H7 (cell line): ENCODE data around the gene MEF2D. TPM values are rescaled to one million over a fixed set of nuclear protein-coding genes. Genes with fewer than 3 reads are reported as not detected.

Experiments
- DNase-seq: peaks from one replicate; pipeline ENCODE4 v3.0.0; 2012
- H3K27me3 ChIP-seq: 2 replicates; pipeline ENCODE4 v1.6.0; 2011; ENCODE audit warnings: mild to moderate bottlenecking, low read length; ENCODE audit not compliant: control insufficient read depth, insufficient read depth
- H3K36me3 ChIP-seq: replicated peaks from 2 replicates; pipeline ENCODE4 v1.5.1; 2011; ENCODE audit warnings: low read length; ENCODE audit not compliant: control insufficient read depth, insufficient read depth
- H3K4me3 ChIP-seq: 2 replicates; pipeline ENCODE4 v1.5.1; 2011; ENCODE audit warnings: low read depth, mild to moderate bottlenecking, control low read depth, low read length, moderate library complexity; ENCODE audit not compliant: insufficient read depth
- total RNA-seq: library from RNA; depleted of rRNA; stranded (reverse); fragments of >200 nt; shearing (Covaris generic); gene quantifications from 2 replicates; pipeline ENCODE4 v1.2.3, GENCODE V29; 2014

The MEF2D gene
- total RNA-seq, 1 experiment from 2014 or later = 14.2 TPM

DNA sequence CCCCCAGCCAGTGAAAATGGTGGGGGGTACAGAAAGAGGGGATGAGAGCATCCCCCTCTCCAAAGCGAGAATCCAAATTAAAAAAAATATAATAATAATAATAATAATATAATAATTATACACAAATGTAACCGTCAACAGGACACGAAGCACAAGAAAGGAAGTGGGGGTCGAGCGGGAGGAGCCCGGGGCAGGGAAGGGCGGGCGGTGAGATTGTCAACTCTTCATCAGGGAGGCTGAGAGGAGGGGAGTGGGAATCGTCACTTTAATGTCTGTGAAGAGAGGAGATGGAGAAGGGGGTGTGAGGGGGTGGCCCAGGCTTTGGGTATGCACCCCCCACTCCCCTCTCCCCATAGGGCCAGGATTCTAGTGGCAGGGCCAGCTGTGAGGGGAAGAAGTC, 33.2 kb downstream of the MEF2D start:
- Histone ChIP-seq H3K27me3 (no peaks in the 10 kb centered on the region), H3K4me3 (no peak overlapping the region), H3K36me3 (peaks cover 1% of the 10 kb centered on the region)
- DNase-seq = peak; percentile 32

DNA sequence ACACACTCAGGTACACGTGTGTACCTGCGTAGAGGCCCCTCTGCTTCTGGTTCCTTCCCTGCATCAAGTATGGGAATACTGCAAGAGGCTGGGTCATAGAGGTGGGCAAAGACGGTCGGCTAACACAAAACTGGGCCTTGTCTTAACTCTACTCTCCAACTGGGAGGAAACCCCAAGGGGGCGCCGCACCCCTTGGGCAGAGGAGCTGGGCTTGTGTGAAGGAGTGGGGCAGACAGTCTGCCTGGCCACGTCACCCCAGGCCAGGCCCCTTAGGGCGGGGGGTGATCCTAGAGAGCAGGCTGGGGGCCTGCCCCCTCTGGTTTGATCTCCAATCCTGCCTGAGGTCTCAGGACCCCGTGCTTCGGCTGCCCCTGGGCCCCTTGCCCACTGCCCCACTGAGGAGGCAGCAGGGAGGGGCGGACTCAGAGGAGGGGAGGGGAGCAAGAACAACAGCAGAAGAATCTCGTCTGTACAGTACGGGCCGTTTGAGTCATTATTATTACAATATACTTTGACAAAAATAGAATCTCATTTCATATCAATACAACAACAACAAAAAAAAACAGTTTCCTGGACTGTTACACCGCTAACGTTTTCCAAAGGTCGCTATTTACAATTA, 34.7 kb downstream of the MEF2D start:
- DNase-seq = peak; percentile 84
- Histone ChIP-seq H3K27me3 (no peaks in the 10 kb centered on the region), H3K36me3 (peaks cover 1% of the 10 kb centered on the region; the same call in 1 of the 2 replicates), H3K4me3 (no peak overlapping the region)

- DNase-seq = no peak
- peaks cover 1% of the 10 kb centered on the region; the same call in 1 of the 2 replicates for H3K36me3 ChIP-seq
- H3K27me3 ChIP-seq = no peaks in the 10 kb centered on the region
- no peak overlapping the region for H3K4me3 ChIP-seq
Measured at GRCh38 chr1:156464825-156465452, 35.6 kb downstream of the MEF2D start.

DNA sequence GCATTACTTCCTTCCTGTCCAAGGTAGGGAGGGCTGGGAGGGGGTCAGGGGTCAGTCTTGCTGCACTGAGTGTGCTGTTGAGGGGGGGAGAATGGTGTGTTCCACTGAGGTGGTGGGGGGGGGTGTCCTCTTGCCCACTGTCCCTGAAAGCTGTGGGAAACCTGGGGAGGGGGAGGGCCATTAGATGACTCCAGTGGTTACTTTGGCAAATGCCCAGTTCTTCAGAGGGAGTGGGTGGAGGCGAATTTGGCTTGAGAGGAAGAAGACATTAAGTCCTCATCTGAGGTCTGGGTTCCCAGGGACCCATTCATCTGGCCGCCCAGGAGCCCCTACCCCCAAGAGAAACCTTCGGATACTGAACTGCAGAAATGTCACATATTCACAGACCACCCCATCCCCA, 36.2 kb downstream of the MEF2D start:
- DNase-seq = peak; percentile 40
- H3K4me3 ChIP-seq = no peak overlapping the region
- no peaks in the 10 kb centered on the region for H3K27me3 ChIP-seq
- H3K36me3 ChIP-seq = peaks cover 1% of the 10 kb centered on the region; the same call in 1 of the 2 replicates

- Histone ChIP-seq H3K36me3 (peaks cover 1% of the 10 kb centered on the region; the same call in 1 of the 2 replicates), H3K27me3 (no peaks in the 10 kb centered on the region), H3K4me3 (no peak overlapping the region)
- DNase-seq = peak; percentile 67
Measured at GRCh38 chr1:156463874-156464273, 36.7 kb downstream of the MEF2D start.

DNA sequence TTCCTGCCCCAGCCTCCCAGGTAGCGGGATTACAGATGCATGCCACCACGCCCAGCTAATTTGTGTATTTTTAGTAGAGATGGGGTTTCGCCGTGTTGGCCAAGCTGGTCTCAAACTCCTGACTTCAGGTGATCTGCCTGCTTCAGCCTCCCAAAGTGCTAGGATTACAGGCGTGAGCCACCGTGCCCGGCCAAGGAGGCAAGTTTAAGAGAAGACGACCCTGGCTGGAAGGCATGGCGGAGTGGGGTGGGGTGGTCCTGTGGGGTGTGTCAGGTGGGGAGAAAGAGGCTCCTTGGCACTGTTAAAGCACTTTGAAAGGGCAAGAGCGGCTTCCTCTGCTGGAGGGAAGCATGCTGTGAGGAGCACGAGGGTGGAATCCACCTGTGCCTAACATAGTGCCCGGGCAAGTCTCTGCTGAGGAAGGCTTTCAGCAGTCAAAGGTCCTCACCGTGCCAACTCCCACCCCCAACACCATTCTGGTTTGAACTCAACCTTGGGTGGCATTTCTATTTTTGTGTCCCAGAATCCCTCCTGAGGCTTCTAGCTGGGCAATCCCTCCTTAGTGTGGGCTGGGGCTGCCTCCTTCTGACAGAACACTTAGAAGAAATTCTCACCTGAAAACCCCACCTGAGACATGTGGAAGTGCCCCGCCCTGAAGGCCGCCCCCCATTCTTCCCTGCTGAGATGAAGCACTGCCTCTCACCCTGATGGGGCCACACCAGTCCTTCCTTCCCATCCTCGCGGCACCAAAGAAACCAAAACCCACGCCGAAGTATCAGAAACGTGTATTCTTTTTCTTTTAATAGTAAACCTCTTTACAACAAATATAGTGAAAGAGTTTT, 37.4 kb downstream of the MEF2D start:
- Histone ChIP-seq H3K4me3 (no peak overlapping the region), H3K27me3 (no peaks in the 10 kb centered on the region), H3K36me3 (no peaks in the 10 kb centered on the region)
- no peak for DNase-seq

GRCh38 chr1:156461781-156462647, 38.6 kb downstream of the MEF2D start:
- Histone ChIP-seq H3K4me3 (no peak overlapping the region), H3K36me3 (no peaks in the 10 kb centered on the region), H3K27me3 (no peaks in the 10 kb centered on the region)
- DNase-seq = peak; percentile 52

GRCh38 chr1:156461109-156461508, 39.5 kb downstream of the MEF2D start:
- no peak overlapping the region for H3K4me3 ChIP-seq
- no peaks in the 10 kb centered on the region for H3K36me3 ChIP-seq
- DNase-seq = no peak
- H3K27me3 ChIP-seq = no peaks in the 10 kb centered on the region

DNA sequence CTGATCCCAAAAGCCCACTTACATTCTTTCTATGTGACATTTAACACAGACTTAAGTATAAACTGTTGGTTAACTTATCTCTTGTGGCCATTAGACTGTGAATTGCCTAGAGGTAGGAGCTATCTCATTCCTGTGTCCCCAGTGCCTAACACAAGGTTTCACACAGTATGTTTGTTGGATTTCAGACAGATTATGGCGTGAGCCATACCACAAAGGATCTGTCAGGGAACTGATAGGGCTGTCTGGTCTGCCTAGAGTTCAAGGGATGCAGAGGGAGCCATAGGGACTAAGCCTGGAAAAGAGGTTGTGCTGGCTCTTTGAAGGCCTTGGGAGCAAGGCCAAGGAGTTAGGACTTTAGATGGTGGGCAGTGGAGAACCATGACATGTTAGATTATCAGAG, 40.0 kb downstream of the MEF2D start:
- no peak overlapping the region for H3K4me3 ChIP-seq
- no peaks in the 10 kb centered on the region for H3K27me3 ChIP-seq
- H3K36me3 ChIP-seq = no peaks in the 10 kb centered on the region
- no peak for DNase-seq

GRCh38 chr1:156458181-156458503, 42.4 kb downstream of the MEF2D start:
- no peak for DNase-seq
- no peak overlapping the region for H3K4me3 ChIP-seq
- no peaks in the 10 kb centered on the region for H3K36me3 ChIP-seq
- no peaks in the 10 kb centered on the region for H3K27me3 ChIP-seq

- peak; percentile 98 for DNase-seq
- Histone ChIP-seq H3K4me3 (peak overlapping the region; percentile 76), H3K27me3 (no peaks in the 10 kb centered on the region), H3K36me3 (no peaks in the 10 kb centered on the region)
Measured at GRCh38 chr1:156456625-156457465, 43.7 kb downstream of the MEF2D start.

DNA sequence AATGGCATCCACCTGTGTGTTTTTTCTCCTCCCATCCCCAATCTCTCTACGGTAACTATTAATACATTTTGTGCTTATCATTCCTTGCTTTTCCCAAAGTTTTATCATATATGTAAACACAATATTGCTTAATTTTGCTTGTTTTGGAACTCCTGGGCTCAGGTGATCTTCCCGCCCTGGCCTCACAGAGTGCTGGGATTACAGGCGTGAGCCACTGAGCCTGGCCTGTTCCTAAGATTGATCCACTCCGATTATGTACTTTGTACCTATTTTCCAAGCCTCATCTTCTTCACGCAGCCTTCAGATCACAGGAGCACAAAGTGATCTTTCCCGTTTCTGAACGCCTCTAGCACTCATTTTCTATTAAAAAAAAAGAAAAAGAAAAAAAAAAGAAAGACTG, 45.2 kb downstream of the MEF2D start:
- no peak overlapping the region for H3K4me3 ChIP-seq
- DNase-seq = no peak
- no peaks in the 10 kb centered on the region for H3K36me3 ChIP-seq
- H3K27me3 ChIP-seq = no peaks in the 10 kb centered on the region

GRCh38 chr1:156452907-156453306, 47.7 kb downstream of the MEF2D start:
- DNase-seq = no peak
- no peaks in the 10 kb centered on the region for H3K36me3 ChIP-seq

More at GRCh38 chr1:156452907-156453306, 47.7 kb downstream of the MEF2D start:
- Histone ChIP-seq H3K27me3 (no peaks in the 10 kb centered on the region), H3K4me3 (no peak overlapping the region)
